ENCODE measurements around the gene P2RX4.
"Not testable (repeated sequence)": the region's sequence is repeated elsewhere in the genome, so short reads cannot be mapped to it uniquely, and the experiment has no call there.

Gene P2RX4

DNA sequence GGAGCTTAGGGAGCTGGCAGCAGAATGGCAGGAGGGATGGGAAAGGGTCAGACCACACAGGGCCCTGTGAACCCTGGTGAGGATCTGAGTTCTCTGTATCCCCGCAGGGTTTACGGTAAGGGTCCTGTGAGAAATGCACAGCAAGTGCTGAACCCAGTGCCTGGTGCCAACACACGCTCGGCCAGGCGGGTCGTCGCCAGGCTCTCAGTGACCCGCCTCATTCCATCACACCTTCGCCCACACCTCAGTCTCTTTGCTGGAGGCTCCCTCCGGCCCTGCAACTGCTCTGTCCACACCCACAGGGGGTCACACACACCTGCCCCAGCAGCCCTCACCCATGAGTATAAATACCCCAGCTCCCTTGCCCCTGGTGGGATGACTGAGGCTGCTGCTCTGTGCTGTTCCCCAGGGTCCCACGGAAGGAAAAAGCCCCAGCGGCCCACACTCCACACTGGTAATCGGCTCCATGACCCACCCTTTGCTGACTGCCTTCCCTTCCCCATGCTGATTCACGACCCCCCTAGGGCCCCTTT is 63.5 kb downstream of the P2RX4 start:
- WGBS, 2 experiments, result 94 to 96% methylated on average over 14 of the region's 14 CpGs
- Histone ChIP-seq H3K27ac (ENCODE audit: insufficient read depth, low read depth, low read length, poor library complexity, severe bottlenecking) (no peak overlapping the region), H3K36me3 (ENCODE audit: control insufficient read depth, insufficient read depth, low read length) (peaks cover 12% of the 10 kb centered on the region)

DNA sequence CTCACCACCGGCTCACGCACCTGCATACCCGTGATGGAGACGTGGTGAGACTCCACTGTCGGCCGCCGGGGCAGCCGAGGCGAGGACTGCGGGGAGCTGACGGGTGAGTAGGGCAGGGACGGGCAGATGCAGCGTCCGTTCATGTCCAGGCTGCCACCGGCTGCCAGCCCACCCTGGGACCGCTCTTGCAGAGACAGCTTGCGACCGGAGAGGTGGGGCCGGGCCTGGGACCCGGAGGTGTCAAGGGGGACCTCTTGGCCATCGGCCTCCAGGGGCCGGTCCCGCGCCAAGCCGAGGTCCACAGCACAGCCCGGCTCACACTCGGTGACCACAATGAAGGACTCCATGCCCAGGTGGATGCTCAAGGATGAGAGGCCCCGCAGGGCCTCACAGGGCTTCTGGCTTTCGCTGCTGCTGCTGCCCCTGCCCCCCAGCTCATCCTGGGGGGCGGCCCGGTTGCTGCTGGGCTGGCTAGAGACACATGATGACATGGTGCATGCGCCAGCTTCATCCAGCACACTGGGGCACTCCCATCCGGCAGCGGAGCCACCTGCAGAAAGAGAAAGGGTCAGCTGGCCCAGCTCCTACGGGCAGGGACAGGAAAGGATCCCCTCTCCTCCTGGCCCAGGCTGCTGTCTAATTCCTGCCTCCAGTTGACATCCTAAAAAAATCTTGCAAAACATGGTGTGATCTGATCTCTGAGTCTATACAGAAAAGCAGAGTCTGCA is 64.3 kb downstream of the P2RX4 start:
- Histone ChIP-seq H3K27ac (ENCODE audit: insufficient read depth, low read depth, low read length, poor library complexity, severe bottlenecking) (no peak overlapping the region), H3K4me3 (ENCODE audit: insufficient read depth, low read depth, low read length) (no peak overlapping the region), H3K27me3 (ENCODE audit: control insufficient read depth, insufficient read depth, low read length, poor library complexity, severe bottlenecking) (no peaks in the 10 kb centered on the region), H3K36me3 (ENCODE audit: control insufficient read depth, insufficient read depth, low read length) (peaks cover 9% of the 10 kb centered on the region), H3K9me3 (ENCODE audit: control insufficient read depth, low read length) (no peaks in the 10 kb centered on the region), H3K4me1 (ENCODE audit: control insufficient read depth, insufficient read depth, low read length) (no peaks in the 10 kb centered on the region)
- WGBS, 2 experiments, result 95 to 96% methylated on average over 35 of the region's 35 CpGs

More for the DNA sequence above, 63.5 kb downstream of the P2RX4 start:
- H3K27me3 ChIP-seq (ENCODE audit: control insufficient read depth, insufficient read depth, low read length, poor library complexity, severe bottlenecking), result no peaks in the 10 kb centered on the region
- H3K4me1 ChIP-seq (ENCODE audit: control insufficient read depth, insufficient read depth, low read length), result no peaks in the 10 kb centered on the region
- no peak overlapping the region for H3K4me3 ChIP-seq (ENCODE audit: insufficient read depth, low read depth, low read length)
- no peaks in the 10 kb centered on the region for H3K9me3 ChIP-seq (ENCODE audit: control insufficient read depth, low read length)

DNA sequence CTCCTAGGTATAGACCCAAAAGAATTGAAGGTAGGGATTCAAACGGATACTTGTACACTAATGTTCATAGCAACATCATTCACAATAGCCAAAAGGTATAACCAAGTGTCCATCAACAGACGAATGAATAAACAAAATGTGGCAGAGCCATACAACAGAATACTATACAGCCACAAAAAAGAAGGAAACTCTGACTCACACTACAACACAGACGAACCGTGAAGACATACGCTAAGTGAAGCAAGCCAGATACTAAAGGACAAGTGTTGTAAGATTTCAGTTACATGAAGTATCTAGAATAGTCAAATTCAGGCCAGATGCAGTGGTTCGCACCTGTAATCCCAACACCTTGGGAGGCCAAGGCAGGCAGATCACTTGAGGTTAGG is 67.4 kb downstream of the P2RX4 start:
- Histone ChIP-seq H3K4me3 (ENCODE audit: insufficient read depth, low read depth, low read length) (no peak overlapping the region), H3K36me3 (ENCODE audit: control insufficient read depth, insufficient read depth, low read length) (peaks cover 6% of the 10 kb centered on the region), H3K27ac (ENCODE audit: insufficient read depth, low read depth, low read length, poor library complexity, severe bottlenecking) (no peak overlapping the region), H3K4me1 (ENCODE audit: control insufficient read depth, insufficient read depth, low read length) (no peaks in the 10 kb centered on the region), H3K27me3 (ENCODE audit: control insufficient read depth, insufficient read depth, low read length, poor library complexity, severe bottlenecking) (no peaks in the 10 kb centered on the region), H3K9me3 (ENCODE audit: control insufficient read depth, low read length) (no peaks in the 10 kb centered on the region)
- 85 to 87% methylated on average over 6 of the region's 6 CpGs for WGBS, 2 experiments

DNA sequence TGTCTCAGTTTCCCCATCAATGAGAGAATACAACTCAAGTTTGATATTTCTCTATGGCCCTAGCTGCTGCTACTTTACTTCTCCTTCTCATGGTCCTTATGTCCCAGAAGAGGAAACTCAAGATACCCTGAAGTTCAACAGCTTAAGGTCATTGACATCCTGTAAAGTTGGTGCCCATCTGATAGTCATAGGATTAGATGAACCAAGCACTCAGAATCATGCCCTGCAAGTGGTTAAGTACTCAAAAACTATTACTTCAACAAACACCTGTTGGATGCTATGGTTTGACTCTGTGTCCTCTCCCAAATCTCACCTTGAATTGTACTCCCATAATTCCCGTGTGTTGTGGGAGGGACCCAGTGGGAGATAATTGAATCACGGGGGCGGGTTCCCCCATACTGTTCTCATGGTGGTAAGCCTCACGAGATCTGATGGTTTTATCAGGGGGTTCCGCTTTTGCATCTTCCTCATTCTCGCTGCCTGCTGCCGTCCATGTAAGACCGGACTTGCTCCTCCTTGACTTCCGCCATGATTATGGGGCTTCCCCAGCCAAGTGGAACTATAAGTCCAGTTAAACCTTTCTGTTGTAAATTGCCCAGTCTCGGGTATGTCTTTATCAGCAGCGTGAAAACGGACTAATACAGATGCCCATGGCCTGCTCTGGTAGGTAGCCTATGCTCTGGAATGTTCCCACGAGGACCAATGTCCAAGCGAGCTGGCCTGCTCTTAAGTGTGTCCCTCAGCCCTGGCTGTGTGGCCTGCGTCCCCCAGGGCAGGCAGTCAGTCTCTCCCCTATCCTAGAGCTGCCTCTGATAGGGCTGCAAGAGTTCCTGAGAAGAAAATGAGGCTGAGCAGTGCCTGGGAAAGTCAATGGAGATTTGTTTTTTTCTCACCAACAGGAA is 68.5 kb downstream of the P2RX4 start:
- Histone ChIP-seq H3K27me3 (ENCODE audit: control insufficient read depth, insufficient read depth, low read length, poor library complexity, severe bottlenecking) (no peaks in the 10 kb centered on the region), H3K4me3 (ENCODE audit: insufficient read depth, low read depth, low read length) (no peak overlapping the region), H3K4me1 (ENCODE audit: control insufficient read depth, insufficient read depth, low read length) (no peaks in the 10 kb centered on the region), H3K36me3 (ENCODE audit: control insufficient read depth, insufficient read depth, low read length) (peaks cover 6% of the 10 kb centered on the region), H3K27ac (ENCODE audit: insufficient read depth, low read depth, low read length, poor library complexity, severe bottlenecking) (no peak overlapping the region), H3K9me3 (ENCODE audit: control insufficient read depth, low read length) (no peaks in the 10 kb centered on the region)
- 95 to 96% methylated on average over 15 of the region's 15 CpGs for WGBS, 2 experiments

DNA sequence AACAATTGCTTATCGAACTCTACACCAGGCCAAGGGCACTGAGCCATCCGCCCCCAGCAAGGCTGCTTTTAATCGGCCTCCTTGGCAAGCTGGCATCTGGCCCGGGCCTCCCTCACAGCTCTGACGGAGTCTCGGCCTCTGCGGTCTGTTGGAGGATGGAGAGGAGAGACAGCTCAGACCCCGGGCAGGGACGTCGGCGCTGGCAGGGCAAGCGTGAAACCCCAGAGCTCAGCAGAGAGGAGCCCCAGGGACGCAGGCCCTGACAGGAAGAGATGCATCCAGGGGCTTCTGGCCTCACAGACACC is 69.1 kb downstream of the P2RX4 start:
- 94 to 95% methylated on average over 13 of the region's 13 CpGs for WGBS, 2 experiments
- Histone ChIP-seq H3K36me3 (ENCODE audit: control insufficient read depth, insufficient read depth, low read length) (peaks cover 1% of the 10 kb centered on the region), H3K27ac (ENCODE audit: insufficient read depth, low read depth, low read length, poor library complexity, severe bottlenecking) (no peak overlapping the region), H3K9me3 (ENCODE audit: control insufficient read depth, low read length) (no peaks in the 10 kb centered on the region), H3K4me1 (ENCODE audit: control insufficient read depth, insufficient read depth, low read length) (no peaks in the 10 kb centered on the region), H3K4me3 (ENCODE audit: insufficient read depth, low read depth, low read length) (no peak overlapping the region), H3K27me3 (ENCODE audit: control insufficient read depth, insufficient read depth, low read length, poor library complexity, severe bottlenecking) (no peaks in the 10 kb centered on the region)

DNA sequence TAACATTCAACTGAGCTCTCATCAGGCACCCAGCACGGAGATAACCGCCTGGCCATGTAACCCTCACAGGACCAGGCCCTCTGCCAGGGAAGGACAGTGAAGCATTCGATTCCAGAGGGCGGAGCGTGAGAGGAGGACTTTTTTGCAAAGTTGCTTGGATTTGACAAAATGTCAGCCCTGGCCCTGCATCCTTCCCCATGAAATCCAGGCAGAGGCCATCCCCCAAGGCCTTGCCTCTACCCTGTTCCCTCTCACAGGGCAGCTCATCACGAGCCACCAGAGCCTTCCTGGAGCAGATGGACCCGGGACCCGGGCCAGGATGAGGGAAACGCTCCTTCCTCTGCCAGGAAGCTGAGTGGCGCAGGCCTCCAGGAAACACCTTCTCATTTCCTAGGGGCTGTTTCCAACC is 69.6 kb downstream of the P2RX4 start:
- WGBS, 2 experiments, result 91 to 92% methylated on average over 10 of the region's 10 CpGs
- H3K9me3 ChIP-seq (ENCODE audit: control insufficient read depth, low read length), result no peaks in the 10 kb centered on the region
- H3K27ac ChIP-seq (ENCODE audit: insufficient read depth, low read depth, low read length, poor library complexity, severe bottlenecking), result no peak overlapping the region
- no peaks in the 10 kb centered on the region for H3K36me3 ChIP-seq (ENCODE audit: control insufficient read depth, insufficient read depth, low read length)
- no peaks in the 10 kb centered on the region for H3K4me1 ChIP-seq (ENCODE audit: control insufficient read depth, insufficient read depth, low read length)
- H3K4me3 ChIP-seq (ENCODE audit: insufficient read depth, low read depth, low read length), result no peak overlapping the region
- H3K27me3 ChIP-seq (ENCODE audit: control insufficient read depth, insufficient read depth, low read length, poor library complexity, severe bottlenecking), result no peaks in the 10 kb centered on the region

DNA sequence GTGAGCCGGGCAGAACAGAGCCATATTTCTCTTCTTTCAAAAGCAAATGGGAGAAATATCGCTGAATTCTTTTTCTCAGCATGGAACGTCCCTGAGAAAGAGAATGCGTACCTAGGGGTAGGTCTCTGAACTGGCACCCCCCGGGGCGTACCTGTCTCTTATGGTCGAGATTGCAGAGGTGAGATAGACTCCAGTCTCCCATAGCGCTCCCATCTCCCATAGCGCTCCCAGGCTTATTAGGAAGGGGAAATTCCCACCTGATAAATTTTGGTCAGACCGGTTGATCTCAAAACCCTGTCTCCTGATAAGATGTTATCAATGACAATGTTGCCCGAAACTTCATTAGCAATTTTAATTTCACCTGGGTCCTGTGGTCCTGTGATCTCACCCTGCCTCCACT is 70.6 kb downstream of the P2RX4 start:
- WGBS, 2 experiments, result 85 to 86% methylated on average over 11 of the region's 11 CpGs
- not testable (repeated sequence) for H3K36me3 ChIP-seq (ENCODE audit: control insufficient read depth, insufficient read depth, low read length); H3K4me1 ChIP-seq (ENCODE audit: control insufficient read depth, insufficient read depth, low read length); H3K27me3 ChIP-seq (ENCODE audit: control insufficient read depth, insufficient read depth, low read length, poor library complexity, severe bottlenecking); H3K9me3 ChIP-seq (ENCODE audit: control insufficient read depth, low read length); H3K27ac ChIP-seq (ENCODE audit: insufficient read depth, low read depth, low read length, poor library complexity, severe bottlenecking); H3K4me3 ChIP-seq (ENCODE audit: insufficient read depth, low read depth, low read length)

DNA sequence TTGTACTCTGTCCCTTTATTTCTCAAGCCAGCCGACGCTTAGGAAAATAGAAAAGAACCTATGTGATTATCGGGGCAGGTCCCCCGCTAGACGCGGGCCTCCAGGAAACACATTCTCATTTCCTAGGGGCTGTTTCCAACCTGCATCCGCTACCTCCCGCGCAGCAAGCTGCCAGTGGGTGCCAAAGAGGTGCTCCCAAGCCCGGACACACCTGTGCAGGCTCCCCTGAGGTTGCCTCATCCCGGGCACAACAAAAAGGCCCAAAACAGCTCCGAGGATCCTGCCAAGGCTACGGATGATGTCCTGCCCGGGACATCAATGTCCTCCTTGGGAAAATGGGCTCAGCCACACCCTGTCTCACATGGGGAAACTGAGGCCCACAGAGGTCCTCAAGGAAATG is 71.2 kb downstream of the P2RX4 start:
- H3K4me1 ChIP-seq (ENCODE audit: control insufficient read depth, insufficient read depth, low read length); H3K4me3 ChIP-seq (ENCODE audit: insufficient read depth, low read depth, low read length); H3K9me3 ChIP-seq (ENCODE audit: control insufficient read depth, low read length); H3K36me3 ChIP-seq (ENCODE audit: control insufficient read depth, insufficient read depth, low read length); H3K27ac ChIP-seq (ENCODE audit: insufficient read depth, low read depth, low read length, poor library complexity, severe bottlenecking); H3K27me3 ChIP-seq (ENCODE audit: control insufficient read depth, insufficient read depth, low read length, poor library complexity, severe bottlenecking): not testable (repeated sequence)
- 86 to 90% methylated on average over 14 of the region's 14 CpGs for WGBS, 2 experiments

DNA sequence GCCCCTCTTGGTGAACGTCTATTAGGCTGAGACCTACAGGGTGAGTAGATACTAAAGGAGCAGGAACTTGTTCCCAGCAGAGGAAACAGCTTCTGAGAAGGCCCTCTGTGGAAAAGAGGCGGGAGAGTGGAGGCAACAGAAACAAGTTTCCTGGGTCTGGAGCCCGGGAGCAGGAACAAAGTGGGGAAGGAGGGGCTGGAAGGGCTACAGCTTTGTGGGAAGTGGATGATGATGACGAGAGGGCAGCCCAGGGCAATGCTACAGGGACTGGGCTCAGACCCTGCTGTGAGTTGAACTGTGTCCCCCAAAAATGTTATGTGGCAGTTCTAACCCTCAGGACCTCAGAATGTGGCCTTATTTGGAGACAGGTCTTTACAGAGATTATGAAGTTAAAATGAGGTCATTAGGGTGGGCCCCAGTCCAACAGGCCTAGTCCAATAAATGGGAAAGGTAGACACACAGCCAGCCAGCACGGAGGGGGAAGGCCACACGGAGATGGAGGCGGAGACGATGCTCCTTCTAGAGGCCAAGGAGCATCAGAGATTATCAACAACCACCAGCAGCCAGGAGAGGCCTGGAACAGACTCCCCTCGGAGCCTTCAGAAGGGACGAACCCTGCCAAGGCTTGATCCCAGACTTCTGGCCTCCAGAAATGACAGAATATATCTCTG is 72.3 kb downstream of the P2RX4 start:
- Histone ChIP-seq H3K4me1 (ENCODE audit: control insufficient read depth, insufficient read depth, low read length) (no peaks in the 10 kb centered on the region), H3K9me3 (ENCODE audit: control insufficient read depth, low read length) (no peaks in the 10 kb centered on the region), H3K4me3 (ENCODE audit: insufficient read depth, low read depth, low read length) (no peak overlapping the region), H3K36me3 (ENCODE audit: control insufficient read depth, insufficient read depth, low read length) (no peaks in the 10 kb centered on the region), H3K27ac (ENCODE audit: insufficient read depth, low read depth, low read length, poor library complexity, severe bottlenecking) (no peak overlapping the region), H3K27me3 (ENCODE audit: control insufficient read depth, insufficient read depth, low read length, poor library complexity, severe bottlenecking) (no peaks in the 10 kb centered on the region)
- WGBS, 2 experiments, result 91 to 92% methylated on average over 10 of the region's 10 CpGs

DNA sequence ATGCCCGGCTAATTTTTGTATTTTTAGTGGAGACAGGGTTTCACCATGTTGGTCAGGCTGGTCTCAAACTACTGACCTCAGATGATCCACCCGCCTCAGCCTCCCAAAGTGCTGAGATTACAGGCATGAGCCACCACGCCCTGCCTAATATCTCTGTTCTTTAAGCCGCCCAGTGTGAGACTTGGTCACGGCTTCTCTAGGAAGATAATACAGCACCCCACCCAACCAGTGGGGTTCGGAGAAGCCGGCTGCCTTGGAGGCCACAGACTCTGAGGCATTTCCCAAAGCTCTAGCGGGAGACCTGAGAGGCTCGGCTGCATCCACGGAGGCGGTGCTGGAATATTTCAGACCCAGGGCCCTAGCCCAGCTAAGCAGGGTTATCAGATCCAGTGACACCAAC is 73.0 kb downstream of the P2RX4 start:
- H3K27me3 ChIP-seq (ENCODE audit: control insufficient read depth, insufficient read depth, low read length, poor library complexity, severe bottlenecking); H3K9me3 ChIP-seq (ENCODE audit: control insufficient read depth, low read length); H3K4me3 ChIP-seq (ENCODE audit: insufficient read depth, low read depth, low read length); H3K27ac ChIP-seq (ENCODE audit: insufficient read depth, low read depth, low read length, poor library complexity, severe bottlenecking); H3K4me1 ChIP-seq (ENCODE audit: control insufficient read depth, insufficient read depth, low read length); H3K36me3 ChIP-seq (ENCODE audit: control insufficient read depth, insufficient read depth, low read length): not testable (repeated sequence)
- 93% methylated on average over 11 of the region's 11 CpGs for WGBS, 2 experiments

All from ectodermal cell (in vitro differentiated cells).